Skeletal muscle cell (primary cell): ENCODE data around the gene MORC2.
A peak's percentile ranks its signal among the peaks of the same experiment; 100 is the strongest.

Experiments
- DNase-seq: peaks from one replicate; pipeline ENCODE4 v3.0.0-alpha.2; 2010; ENCODE audit warnings: low read depth
- H3K4me3 ChIP-seq: 2 replicates; pipeline ENCODE4 v1.5.1; 2011; ENCODE audit warnings: low read depth, mild to moderate bottlenecking, control low read depth, low read length, moderate library complexity

Gene MORC2

DNA sequence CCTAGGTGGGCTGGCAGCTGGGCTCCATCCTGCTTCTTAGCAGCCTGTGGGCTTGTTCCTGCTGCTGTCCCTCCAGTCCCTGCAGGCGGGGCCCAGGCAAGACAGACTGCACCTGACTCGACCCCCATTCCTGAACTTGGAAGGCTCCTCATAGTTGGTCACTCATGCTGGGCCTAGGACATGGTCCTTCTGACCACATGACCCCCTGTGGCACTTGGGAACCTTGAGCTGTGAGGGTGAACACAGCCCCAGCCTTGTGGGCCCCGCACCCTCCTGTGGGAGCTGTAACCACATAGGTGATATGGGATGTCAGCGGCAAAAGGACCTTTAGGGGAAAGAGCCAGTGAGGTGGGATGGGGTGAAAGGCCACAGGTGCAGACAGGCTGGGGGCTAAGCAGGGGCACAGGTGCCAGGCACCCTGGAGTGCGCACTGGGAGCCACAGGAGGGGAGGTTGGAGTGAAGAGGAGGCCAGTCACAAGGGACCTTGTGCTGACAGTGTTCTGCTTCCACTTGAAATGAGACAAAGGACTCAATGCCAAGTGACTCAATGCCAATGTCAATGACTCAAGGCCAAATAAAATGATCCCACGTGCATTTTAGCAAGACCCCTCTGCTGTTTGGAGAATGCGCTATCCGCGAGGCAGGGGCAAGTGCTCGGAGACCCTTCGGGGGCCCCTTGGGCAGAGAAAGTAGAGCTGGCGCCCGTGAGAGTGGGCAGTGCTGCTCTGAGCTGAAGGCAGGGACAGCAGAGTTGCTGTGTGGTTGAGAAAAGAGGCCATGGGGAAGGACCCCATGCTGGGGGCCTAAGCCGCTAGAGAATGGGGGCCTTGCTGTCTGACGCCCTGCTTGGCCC, 90.7 kb downstream of the MORC2 start:
- no peak for DNase-seq
- H3K4me3 ChIP-seq, result no peak overlapping the region

DNA sequence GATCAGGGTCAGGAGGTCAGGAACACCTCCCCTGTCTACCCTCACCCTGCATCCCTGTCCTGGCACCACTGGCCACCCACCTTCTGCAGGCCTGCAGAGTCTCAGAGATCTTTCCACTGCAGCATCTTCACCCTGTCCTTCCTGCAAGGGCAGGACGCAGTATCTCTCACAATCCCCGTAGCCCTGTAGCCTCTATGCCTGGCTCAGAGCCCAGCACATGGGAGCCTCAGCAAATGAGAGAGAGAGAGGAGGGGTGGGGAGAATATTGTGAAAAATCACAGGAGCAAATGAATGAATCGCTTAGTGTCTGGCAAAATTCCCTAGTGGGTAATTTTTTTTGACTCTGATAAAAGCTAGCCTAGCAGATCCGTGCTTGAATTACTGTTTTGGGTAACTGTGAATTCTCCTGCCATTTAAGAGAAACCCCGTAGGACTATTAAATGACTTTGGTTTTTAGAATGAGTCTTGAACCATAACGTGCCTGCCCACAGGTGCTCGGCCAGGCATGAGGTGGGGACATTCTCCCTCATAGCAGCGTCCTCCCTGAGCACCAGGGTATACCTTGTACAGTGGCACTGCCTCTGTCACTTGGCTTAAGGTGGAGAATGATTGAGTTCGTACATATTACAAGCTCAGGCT, 91.5 kb downstream of the MORC2 start:
- no peak overlapping the region for H3K4me3 ChIP-seq
- DNase-seq, result peak; percentile 41

DNA sequence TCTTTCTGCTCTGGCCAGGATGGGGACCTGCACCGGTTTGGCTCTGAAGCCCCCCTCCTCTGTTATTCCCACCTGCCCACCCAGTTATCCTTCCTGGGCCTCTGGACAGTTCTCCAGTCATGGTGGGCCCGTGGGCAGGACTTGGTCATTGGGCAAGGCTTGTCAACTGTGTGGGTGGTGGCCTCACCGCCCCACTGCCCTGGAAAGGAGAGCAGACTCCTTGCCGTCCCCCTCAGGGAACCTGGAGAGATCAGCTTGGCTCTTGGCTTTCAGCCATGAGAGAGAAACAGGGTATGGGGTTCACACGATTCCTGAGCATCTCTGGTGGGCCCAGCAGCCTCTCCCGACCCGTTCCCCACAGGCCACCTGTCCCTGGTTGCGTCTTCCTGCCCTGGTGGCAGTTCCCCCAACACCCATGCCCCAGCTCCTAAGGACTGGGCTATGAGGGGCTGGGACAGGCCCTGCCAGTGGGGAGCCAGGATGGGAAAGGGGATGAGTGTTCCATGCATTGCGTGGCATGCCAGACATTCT, 92.3 kb downstream of the MORC2 start:
- DNase-seq, result no peak
- H3K4me3 ChIP-seq, result no peak overlapping the region

DNA sequence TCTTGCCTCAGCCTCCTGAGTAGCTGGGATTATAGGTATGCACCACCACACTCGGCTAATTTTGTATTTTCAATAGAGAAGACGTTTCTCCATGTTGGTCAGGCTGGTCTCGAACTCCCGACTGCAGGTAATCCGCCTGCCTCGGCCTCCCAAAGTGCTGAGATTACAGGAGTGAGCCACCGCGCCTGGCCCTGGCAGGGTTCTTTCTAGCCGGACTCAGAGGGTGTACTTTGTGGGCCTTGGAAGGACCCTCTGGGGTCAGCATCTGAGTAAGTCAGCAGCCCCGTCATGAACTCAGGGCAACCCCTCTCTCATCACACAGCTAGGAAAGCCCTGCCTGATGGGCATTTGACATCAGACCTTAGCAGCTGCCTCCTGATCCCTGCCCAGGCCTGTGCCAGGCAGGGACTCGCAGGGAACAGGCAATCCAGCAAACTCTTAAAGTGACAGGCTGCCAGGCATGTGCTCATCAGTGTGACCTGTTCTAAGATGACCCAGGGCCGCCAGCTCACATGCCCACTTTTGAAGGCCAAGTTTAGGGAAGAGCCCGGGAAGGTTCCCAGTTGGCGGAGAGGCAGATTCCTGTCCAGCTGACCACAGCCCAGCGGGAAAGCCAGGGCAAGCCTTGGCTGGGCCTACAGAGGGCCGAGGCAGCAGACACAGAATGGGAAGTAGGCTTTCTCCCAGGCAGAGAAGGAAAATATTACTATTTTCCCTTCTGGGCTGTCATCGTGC, 92.9 kb downstream of the MORC2 start:
- DNase-seq, result no peak
- no peak overlapping the region for H3K4me3 ChIP-seq
